Peyer's patch (tissue), 4 donors: ENCODE data around the gene MCCC1. TPM values are rescaled to one million over a fixed set of nuclear protein-coding genes. Genes with fewer than 3 reads are reported as not detected.

Experiments used
- DNase-seq, 3 donors: peaks; one replicate each; pipeline ENCODE4 v3.0.0-alpha.2; 2017 to 2019
- H3K27ac ChIP-seq, 4 donors: fragments of 200-600 bp; sonication (generic); one replicate each; pipeline ENCODE4 v1.5.1; 2016 to 2019
- H3K27me3 ChIP-seq, 2 donors: fragments of 200-600 bp; sonication (generic); one replicate each; pipeline ENCODE4 v1.5.1; 2019
- H3K36me3 ChIP-seq, 3 donors: fragments of 200-600 bp; sonication (generic); one replicate each; pipeline ENCODE4 v1.5.1; 2016 to 2019
- H3K4me1 ChIP-seq, 4 donors: fragments of 200-600 bp; sonication (generic); one replicate each; pipeline ENCODE4 v1.5.1; 2016 to 2019
- H3K4me3 ChIP-seq, 4 donors: fragments of 200-600 bp; sonication (generic); 1 replicate in 3 of 4; 2 replicates in 1 of 4; pipeline ENCODE4 v1.5.1; 2016 to 2019; ENCODE audit warnings: mild to moderate bottlenecking in 1 of 4
- H3K9me3 ChIP-seq, 4 donors: fragments of 200-600 bp; sonication (generic); one replicate each; pipeline ENCODE4 v1.5.1; 2016 to 2019; ENCODE audit warnings: mild to moderate bottlenecking in 1 of 4
- CTCF ChIP-seq, 6 experiments: fragments of 450-650 bp in 4 of 6; fragments of 200-600 bp in 2 of 6; sonication (generic) in 1 of 6; IDR thresholded peaks; one replicate each; pipeline ENCODE4 v1.5.1; 2017 to 2019; ENCODE audit warnings: antibody characterized with exemption in 6 of 6, mild to moderate bottlenecking in 3 of 6, moderate library complexity in 1 of 6
- POLR2A ChIP-seq, 2 donors: fragments of 450-650 bp; IDR thresholded peaks; one replicate each; pipeline ENCODE4 v1.5.1; 2017; ENCODE audit warnings: antibody characterized with exemption in 2 of 2, mild to moderate bottlenecking in 2 of 2, moderate library complexity in 2 of 2
- total RNA-seq, 4 donors: library from RNA; depleted of rRNA; stranded (reverse); fragments of >200 nt; gene quantifications; one replicate each; pipeline ENCODE4 v1.1.0, GENCODE V29; 2016

MCCC1 gene
- total RNA-seq, 4 donors from 2014 or later: 20.3 to 57.8 (median 21.9) TPM

DNA sequence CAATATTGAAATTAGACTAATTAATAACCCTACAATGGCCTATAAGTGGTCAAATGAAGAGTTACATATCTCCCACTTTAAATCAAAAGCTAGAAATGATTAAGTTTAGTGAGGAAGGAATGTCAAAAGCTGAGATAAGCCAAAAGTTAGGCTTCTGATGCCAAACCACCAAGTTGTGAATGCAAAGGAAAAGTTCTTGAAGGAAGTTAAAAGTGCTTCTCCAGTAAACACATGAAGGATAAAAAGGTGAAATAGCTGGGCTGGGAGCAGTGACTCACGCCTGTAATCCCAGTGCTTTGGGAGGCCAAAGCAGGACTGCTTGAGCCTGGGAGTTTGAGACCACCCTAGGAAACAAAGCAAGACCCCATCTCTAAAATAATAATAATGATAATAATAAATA, 72.0 kb downstream of the MCCC1 start:
- no peak for DNase-seq
- peaks cover 0 to 26% (median 0%) of the 10 kb centered on the region in 3 donors for H3K36me3 ChIP-seq

GRCh38 chr3:183022936-183023516, 76.3 kb downstream of the MCCC1 start:
- Histone ChIP-seq H3K36me3 (peaks cover 0 to 25% (median 0%) of the 10 kb centered on the region in 3 donors), H3K27me3 (no peaks in the 10 kb centered on the region), H3K4me3 (no peak overlapping the region), H3K4me1 (no peaks in the 10 kb centered on the region), H3K27ac (no peak overlapping the region), H3K9me3 (no peaks in the 10 kb centered on the region)
- TF ChIP-seq POLR2A (IDR thresholded peaks at IDR 0.05): no peak
- no peak for TF ChIP-seq CTCF (IDR thresholded peaks at IDR 0.05)
- DNase-seq: no peak

More for the DNA sequence above, 72.0 kb downstream of the MCCC1 start:
- Histone ChIP-seq H3K27ac (no peak overlapping the region), H3K4me1 (no peaks in the 10 kb centered on the region), H3K4me3 (no peak overlapping the region), H3K9me3 (no peaks in the 10 kb centered on the region), H3K27me3 (no peaks in the 10 kb centered on the region)
- TF ChIP-seq POLR2A (IDR thresholded peaks at IDR 0.05): no peak
- TF ChIP-seq CTCF (IDR thresholded peaks at IDR 0.05): no peak

DNA sequence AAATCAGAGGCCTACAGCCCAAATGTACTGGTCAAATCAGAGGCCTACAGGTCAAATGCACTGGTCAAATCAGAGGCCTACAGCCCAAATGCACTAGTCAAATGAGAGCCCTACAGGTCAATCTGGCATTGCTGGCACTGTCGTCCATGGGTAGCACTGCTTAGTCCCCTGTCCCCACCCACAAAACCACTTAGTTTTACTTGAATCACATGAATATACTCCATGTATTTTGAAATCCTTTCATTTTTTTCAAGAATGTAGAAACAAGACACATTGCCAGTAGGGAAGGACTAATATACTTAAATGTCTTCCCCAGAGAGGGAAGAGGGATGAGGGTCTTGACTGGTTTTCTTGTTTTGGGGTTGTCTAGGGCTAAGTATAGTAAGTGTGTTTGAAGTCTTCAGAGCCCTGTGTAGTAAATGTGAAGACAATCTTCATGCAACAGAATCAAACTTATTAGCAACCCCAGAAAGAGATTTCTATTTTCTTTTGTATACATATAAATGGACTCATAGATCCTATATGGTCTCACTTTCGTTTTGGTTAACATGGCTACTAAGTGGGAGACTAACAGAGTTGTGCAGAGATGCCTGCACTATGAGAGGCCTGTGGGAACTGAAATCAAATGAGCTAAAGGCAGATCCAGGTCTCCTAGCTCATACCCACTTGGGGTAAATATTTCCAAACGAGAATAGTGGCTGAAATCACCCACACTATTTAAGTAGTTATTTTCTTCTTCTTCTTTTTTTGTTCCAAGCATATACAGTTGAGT, 80.7 kb downstream of the MCCC1 start:
- Histone ChIP-seq H3K36me3 (peaks cover 0 to 49% (median 0%) of the 10 kb centered on the region in 3 donors), H3K9me3 (no peaks in the 10 kb centered on the region), H3K27me3 (no peaks in the 10 kb centered on the region), H3K4me1 (no peaks in the 10 kb centered on the region), H3K4me3 (no peak overlapping the region), H3K27ac (no peak overlapping the region)
- TF ChIP-seq POLR2A (IDR thresholded peaks at IDR 0.05): no peak
- no peak for TF ChIP-seq CTCF (IDR thresholded peaks at IDR 0.05)
- no peak for DNase-seq

GRCh38 chr3:183015185-183015584, 84.1 kb downstream of the MCCC1 start:
- peaks cover 0 to 28% (median 0%) of the 10 kb centered on the region in 3 donors for H3K36me3 ChIP-seq
- TF ChIP-seq POLR2A (IDR thresholded peaks at IDR 0.05): no peak
- TF ChIP-seq CTCF (IDR thresholded peaks at IDR 0.05): no peak
- no peaks in the 10 kb centered on the region for H3K27me3 ChIP-seq
- no peaks in the 10 kb centered on the region for H3K4me1 ChIP-seq
- no peak for DNase-seq
- no peaks in the 10 kb centered on the region for H3K9me3 ChIP-seq
- H3K27ac ChIP-seq: no peak overlapping the region
- no peak overlapping the region for H3K4me3 ChIP-seq

DNA sequence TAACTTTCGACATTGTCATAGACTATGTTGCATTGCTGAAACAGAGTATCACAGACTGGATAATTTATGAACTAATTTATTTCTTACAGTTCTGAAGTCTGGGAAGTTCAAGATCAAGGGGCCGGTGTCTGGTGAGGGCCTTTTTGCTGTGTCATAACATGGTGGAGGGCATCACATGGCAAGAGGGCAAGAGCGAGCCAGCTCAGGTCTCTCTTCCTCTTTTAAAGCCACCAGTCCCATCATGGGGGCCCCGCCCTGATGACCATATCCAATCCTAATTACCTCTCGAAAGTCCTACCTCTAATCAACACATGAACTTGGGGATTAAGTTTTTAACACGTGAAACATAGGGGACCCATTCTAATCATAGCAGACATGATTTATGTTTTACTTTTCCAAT, 85.4 kb downstream of the MCCC1 start:
- Histone ChIP-seq H3K36me3 (peaks cover 0 to 27% (median 0%) of the 10 kb centered on the region in 3 donors), H3K4me1 (no peaks in the 10 kb centered on the region), H3K9me3 (no peaks in the 10 kb centered on the region), H3K27ac (no peak overlapping the region), H3K4me3 (no peak overlapping the region), H3K27me3 (no peaks in the 10 kb centered on the region)
- TF ChIP-seq POLR2A (IDR thresholded peaks at IDR 0.05) (no peak), CTCF (IDR thresholded peaks at IDR 0.05) (no peak)
- no peak for DNase-seq
